OCI-M2 (cell line): ENCODE measurements around the gene OSBP2.

Source experiments
- DNase-seq: peaks from one replicate; lab custom pipeline; 2025; ENCODE audit not compliant: unreplicated experiment; lab: John Stamatoyannopoulos, UW

Gene OSBP2, protein sequence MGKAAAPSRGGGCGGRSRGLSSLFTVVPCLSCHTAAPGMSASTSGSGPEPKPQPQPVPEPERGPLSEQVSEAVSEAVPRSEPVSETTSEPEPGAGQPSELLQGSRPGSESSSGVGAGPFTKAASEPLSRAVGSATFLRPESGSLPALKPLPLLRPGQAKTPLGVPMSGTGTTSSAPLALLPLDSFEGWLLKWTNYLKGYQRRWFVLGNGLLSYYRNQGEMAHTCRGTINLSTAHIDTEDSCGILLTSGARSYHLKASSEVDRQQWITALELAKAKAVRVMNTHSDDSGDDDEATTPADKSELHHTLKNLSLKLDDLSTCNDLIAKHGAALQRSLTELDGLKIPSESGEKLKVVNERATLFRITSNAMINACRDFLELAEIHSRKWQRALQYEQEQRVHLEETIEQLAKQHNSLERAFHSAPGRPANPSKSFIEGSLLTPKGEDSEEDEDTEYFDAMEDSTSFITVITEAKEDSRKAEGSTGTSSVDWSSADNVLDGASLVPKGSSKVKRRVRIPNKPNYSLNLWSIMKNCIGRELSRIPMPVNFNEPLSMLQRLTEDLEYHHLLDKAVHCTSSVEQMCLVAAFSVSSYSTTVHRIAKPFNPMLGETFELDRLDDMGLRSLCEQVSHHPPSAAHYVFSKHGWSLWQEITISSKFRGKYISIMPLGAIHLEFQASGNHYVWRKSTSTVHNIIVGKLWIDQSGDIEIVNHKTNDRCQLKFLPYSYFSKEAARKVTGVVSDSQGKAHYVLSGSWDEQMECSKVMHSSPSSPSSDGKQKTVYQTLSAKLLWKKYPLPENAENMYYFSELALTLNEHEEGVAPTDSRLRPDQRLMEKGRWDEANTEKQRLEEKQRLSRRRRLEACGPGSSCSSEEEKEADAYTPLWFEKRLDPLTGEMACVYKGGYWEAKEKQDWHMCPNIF

DNA sequence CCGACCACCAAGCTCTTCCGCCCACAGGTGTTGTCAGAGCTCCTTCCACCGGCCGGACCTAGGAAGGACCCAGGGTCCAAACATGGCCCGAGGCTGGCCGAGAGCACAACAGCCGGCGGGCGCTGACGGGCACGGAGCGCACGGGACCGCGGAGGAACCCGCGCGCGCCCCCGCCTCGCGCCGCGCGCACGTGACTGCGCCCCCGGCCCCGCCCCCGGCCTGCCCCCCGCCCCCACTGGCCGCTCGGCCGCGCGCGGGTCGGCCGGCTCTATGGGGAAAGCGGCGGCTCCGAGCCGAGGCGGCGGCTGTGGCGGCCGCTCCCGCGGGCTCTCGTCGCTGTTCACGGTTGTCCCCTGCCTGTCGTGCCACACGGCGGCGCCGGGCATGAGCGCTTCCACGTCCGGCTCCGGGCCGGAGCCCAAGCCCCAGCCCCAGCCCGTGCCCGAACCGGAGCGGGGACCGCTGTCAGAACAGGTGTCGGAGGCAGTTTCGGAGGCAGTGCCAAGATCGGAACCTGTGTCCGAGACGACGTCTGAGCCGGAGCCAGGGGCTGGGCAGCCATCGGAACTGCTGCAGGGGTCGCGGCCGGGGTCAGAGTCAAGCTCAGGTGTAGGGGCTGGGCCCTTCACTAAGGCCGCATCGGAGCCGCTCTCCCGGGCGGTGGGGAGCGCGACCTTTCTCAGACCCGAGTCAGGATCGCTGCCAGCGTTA lies at the start of gene OSBP2:
Gene OSBP2, plus strand, starts transcription at position 235 of the 711 bp plus-strand sequence. Its CDS starts 36 bp downstream, at position 271.
- DNase-seq, result no peak

GRCh38 chr22:30646518-30647160 lies 48.0 kb upstream of the OSBP2 start:
- no peak for DNase-seq

DNA sequence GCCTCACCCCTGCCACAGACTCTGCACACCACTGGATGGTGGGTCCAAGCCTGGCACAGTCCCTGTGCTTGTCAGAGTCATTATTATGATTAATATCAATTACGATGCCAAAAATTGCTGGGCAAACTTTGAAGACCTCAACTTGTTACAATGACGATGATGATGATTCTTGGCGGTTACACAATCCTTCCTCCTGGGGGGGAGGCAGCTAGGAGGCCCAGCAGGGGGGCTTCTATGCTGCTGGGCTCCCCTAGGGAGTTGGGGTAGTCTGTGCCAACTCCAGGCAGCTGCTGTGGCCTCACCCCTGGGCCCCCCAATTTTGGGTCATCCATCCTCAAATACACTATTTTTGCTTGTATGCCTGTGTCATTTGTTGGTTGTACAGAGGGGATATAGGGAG lies 47.1 kb upstream of the OSBP2 start:
- DNase-seq, result no peak

GRCh38 chr22:30648825-30649224 lies 45.8 kb upstream of the OSBP2 start:
- DNase-seq, result no peak

DNA sequence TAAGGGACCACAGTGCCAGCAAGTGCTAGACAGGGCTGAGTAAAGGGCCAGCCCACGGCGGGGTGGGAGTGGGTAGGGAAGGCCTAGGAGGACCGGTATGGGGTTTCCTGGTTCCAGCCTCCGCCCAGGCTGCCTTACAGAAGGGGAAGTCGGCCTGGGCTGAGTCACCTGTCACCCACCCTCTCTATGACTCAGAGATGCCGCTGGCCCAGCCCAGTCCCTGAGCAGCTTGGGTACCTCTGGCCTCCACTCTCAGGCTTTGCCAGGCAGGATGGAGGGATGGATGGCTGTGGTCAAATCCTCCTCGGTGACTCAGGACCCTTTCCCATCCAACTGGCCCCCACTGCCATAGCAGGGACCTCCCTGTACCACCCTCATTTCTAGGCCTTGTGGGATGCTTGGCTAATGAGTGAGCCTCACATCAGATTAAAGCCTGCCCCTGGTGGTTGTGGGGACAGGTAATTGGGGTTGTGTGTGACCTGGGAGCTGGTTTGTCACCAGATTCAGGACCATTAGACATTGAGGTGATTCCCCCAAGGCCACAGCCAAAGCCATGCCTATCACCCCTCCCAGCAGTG lies 45.2 kb upstream of the OSBP2 start:
- DNase-seq, result peak; percentile 4

- DNase-seq, result no peak
These were observed 44.1 kb upstream of the OSBP2 start for GRCh38 chr22:30650508-30651116.

- DNase-seq, result no peak
These were observed 41.8 kb upstream of the OSBP2 start for GRCh38 chr22:30652852-30653251.

DNA sequence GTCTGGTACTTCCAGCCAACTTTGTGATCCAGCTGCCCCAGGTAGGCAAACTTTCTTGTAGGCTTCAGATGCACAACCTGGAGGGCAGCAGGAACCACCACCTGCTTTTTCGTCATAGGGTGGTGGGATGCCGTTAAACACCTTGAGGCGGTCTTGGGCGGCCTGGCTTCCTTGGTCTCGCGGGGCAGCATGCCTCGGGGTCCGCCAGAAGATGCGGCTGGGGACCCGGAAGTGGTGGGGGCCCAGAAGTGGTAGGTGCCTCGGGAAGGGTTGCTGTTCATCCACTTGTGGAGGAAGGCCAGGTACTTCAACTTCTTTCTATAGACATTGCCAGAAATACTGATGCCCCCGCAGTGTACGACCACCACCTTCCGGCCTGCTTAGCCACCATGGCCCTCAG lies 40.3 kb upstream of the OSBP2 start:
- no peak for DNase-seq

GRCh38 chr22:30655532-30655931 lies 39.1 kb upstream of the OSBP2 start:
- DNase-seq, result no peak

GRCh38 chr22:30662040-30662439 lies 32.6 kb upstream of the OSBP2 start:
- no peak for DNase-seq

- no peak for DNase-seq
These were observed 29.9 kb upstream of the OSBP2 start for GRCh38 chr22:30664798-30665197.

DNA sequence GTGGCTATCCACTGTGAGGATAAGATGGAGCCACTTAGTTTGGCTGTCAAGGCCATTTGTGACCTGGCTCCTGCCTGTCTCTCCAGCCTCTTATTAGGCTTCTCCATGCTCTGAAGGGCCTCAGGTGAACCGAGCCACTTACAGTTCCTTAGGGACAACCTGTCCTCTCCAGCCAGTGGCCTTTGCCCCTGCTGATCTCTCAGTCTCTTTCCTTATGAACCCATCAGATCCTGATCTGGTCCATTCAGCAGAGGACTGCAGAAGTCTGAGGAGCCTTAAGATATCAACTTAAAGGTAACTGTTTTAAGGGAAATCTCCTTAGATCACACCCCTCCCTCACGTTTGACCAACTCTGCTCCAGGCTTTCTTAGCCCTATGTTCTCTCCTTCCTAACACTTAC lies 29.4 kb upstream of the OSBP2 start:
- no peak for DNase-seq

DNA sequence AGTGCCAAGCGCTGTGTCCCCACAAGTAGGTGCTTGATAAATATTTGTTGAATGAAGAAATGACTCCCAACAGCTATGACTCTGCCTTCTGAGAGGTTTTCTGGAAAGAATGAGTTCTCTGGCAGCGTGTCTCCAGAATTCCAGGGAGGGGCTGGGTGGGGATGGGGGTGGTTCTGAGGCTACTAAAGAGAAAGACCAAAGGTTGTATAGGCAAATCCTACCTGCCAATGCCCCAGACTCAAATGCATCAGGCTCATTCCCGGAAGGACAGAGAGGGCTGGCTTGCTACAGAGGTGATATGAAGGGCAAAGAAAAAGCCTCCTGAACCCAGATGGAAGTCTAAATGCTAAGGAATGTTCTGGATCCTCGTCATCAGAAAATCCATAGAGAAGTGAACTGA lies 28.9 kb upstream of the OSBP2 start:
- no peak for DNase-seq

- no peak for DNase-seq
These were observed 27.6 kb upstream of the OSBP2 start for GRCh38 chr22:30667107-30667493.

DNA sequence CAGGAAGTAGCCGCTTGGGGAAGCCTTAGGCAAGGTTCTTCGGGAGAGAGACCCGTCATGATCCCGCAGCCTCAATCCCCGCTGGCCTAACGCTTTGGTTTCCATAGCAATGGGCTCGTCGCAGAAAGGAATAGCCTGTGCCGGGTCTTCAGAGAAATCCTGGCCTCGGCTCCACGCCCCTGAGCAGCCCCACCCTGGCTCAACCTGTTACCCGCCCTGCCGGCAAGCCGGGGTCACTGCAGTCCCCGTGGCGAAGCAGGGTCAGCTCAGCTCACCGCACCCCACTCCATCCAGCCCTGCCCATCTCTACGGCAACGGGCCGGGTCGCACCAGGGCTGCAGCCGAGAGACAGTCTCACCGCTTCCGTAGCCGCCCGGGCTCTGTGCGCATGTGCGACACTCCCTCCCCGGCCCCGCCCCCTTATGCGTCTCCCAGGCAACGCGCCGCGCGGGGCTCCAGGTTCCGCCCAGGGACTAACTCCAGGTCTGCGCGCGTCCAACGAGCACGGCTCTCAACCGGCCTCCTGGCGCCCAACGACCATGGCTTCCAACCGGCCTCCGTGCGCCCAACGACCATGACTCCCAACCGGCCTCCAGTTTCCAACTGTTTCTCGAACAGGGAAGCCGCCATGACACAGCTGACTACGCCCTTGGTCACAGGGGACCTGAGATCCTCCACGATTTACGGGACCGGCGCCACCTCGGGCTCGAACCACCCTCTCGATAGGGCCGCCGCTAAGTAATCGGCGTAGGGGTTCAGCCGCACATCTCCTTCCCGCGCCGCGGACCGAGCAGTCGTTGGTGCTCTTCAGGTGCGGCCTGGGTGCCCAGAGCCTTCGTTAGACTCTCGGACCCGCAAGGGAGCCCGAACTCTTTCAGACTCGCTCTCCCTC lies 26.9 kb upstream of the OSBP2 start, which contains the start of gene DUSP18:
Gene DUSP18, minus strand, starts transcription at position 382 of the 892 bp plus-strand sequence. CDS start 3,872 bp downstream, outside the sequence.
- DNase-seq, result peak; percentile 34

DNA sequence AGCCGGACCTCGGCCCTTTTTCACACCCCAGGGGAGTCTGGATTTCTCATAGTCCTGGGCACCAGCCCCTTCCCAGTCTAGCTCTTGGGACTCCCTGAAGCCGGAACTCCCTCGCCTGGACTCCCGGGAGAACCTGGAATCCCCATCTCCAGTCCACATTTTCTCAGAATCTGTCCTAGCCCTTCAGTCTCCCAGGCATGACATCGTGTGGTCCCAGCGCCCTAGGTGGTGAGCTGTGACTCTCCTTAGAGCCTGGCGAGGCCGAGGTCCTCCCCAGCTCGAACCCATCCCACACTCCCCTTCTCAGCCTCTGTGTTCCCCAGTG lies 26.3 kb upstream of the OSBP2 start:
- DNase-seq, result no peak

DNA sequence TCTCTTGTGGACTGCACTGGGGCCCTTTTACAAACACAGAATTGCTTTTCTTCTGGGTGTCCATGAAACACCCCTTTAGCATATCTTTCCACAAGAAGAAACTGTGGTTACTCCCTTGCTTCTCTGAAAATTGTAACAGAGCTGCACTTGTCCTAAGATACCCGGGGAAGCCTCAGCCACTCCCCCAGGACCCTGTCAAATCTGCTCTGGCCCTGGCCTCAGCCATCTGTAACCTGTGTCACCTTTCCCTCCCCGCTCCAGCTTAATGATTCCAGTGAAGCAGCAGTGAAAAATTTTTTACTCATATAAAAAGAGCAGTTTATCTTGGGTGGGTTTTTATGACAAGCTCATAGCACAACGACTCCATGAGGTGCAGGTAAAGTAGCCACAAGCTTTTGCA lies 23.6 kb upstream of the OSBP2 start:
- DNase-seq, result no peak

DNA sequence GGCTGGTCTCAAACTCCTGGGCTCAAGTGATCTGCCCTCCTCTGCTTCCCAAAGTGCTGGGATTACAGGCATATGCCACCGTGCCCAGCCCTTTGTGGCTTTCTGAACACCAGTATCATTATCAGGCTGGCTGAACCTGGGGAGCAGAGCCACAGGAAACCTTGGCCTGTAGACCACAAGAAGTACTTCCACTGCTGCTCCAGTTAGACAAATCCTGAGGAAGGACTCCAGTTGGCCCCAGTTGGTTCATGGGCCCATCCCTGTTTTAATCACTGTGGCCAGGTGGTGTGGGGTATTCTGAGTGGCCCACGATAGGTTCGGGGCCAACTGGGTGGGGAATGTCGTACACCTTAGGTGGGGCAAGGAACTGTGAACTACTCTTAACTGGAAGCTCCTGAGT lies 21.5 kb upstream of the OSBP2 start:
- no peak for DNase-seq

DNA sequence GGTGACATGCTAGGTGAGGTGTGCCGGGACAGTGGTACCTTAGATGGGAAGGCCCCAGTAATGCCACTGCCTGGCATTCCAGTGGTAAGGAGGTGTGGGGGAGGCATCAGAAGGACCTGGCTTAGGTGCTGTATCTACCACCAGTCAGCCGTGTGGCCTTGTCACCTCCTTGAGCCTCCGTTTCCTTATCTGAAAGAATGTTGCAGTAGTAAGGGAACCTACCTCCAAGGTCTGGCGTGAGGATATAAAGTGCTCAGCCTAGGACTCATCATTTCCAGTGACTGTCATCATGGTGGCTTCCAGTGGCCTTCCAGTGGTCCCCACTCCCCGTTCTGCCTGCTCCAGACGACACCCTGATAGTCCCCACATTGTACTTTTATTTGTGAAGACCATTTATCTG lies 20.2 kb upstream of the OSBP2 start:
- DNase-seq, result no peak
